HG03039 (cell line): Measurements from ENCODE around the gene KIF26A.

Source experiments
- ATAC-seq: cut with Tn5 transposase; IDR thresholded peaks from one replicate; pipeline ENCODE4 v1.9.1; 2021; ENCODE audit warnings: mild to moderate bottlenecking, moderate library complexity; ENCODE audit not compliant: unreplicated experiment

The KIF26A gene

GRCh38 chr14:104154246-104154645, 15.9 kb downstream of the KIF26A start:
- ATAC-seq: no peak

- ATAC-seq: no peak
Observed at GRCh38 chr14:104155513-104155912, 17.1 kb downstream of the KIF26A start.

DNA sequence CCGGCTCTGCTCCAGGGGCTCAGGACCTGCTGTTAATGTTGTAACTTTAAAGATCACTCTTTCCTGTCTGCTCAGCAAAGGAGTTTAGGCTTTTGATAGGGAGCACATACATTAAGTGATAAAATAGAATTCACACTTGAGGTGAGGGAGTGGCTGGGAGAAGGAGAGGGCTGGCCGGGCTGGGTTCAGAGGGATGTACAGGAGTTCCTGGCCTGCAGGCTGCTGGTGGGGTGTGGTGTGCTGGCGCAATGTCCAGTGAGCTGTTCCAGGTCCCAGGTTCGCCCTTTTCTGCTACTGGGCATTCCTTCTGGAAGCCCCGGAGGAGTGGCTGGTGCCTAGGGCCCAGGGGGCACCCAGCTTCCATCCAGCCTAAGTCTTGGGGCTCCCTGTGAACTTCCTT, 17.8 kb downstream of the KIF26A start:
- no peak for ATAC-seq

DNA sequence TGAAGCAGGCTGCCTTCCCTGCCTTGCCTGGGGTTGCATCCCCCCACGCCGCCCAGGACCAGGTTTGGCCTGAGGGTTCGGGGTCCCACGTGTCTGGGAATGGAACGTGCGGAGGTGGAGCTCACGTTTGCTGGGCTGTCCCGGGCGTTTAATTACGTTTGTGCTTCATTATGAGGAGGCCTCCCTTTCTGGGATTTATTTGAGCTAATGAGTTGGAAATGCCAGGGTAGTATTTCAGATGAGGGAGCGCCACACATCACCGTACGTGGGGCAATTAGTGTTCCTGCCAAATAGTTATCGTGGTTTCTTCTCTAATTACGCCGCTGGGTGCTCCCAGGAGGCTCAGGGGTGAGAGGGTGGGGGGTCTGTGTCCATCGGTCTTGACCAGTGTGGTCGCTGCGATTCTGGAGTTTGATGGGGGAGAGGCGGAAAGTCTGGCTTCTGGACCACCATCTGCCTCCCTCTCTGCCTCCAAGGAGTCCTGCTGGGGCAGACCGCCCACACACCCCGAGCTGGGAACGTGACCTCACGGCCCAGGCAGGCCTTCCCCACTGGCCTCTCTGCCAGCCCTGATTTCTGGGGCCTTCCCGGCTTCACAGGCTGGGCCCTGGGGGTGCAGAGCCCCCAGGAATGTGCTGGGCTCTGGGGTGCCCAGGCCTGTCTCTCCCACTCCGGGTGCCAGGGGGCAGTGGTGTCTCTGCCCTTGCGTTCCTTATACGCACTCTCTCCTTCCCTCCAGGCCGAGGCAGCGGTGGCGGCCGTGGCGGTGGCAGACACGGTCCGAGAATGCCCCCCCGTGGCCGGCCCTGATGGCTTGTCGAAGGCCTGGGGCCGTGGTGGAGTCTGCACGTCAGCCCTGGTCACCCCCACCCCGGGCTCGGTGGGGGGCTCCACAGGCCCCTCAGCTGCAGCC, 18.9 kb downstream of the KIF26A start:
- ATAC-seq: no peak

- no peak for ATAC-seq
Observed at GRCh38 chr14:104158827-104159798, 20.7 kb downstream of the KIF26A start.

DNA sequence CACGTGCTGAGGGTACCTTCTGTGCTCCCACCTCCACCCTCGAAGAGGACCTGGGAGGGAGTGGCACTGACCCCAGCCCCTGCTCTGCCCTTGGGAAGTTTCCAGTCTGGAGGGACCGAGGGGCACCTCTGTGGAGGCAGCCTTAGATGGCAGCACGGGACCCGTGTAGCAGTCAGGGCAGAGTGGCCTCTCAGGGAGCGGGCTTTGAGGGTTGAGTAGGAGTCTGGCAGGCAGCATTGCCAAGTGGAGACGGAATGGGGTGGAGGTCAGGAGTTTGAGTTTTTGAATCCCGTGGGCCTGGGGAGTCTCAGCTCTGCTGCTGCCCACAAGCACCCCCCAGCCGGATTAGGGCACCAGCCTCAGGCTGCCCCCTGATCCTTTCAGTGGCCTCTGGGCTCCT, 21.6 kb downstream of the KIF26A start:
- ATAC-seq: no peak

DNA sequence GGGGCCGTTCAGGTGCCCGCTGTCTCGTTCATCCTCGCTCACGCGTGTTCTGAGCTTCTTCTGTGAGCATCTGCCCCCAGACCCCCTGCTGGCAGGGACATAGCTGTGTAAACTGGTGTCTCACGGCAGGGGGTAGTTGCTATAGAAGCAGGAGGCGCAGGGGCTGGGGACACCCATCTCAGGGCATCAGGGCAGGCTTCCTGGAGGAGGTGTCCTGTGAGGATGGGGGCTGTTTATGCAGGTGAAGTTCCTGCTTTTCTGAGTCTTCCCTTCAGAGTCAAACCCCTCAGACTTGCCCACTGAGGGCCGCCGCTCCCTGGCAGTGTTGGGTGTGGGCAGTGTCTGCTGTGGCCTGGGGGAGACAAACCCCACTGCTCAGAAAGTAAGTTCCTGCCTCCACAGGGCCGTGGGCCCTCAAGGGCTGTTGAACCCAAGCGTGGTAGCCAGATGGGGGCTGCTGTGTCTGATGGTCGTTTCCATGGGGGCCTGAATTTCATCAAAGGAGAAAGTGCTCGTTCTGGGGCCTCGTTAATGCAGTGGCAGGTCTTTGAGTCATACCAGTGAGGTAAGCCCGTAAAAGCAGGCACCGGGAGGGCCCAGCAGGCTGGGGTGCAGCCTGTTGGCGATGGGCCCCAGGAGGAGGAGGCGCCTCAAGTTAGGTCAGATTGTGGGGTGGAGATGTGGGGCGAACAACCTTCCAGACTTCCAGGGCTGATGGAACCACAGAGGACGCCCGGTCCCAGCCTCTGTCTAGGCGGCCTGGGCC, 23.4 kb downstream of the KIF26A start:
- no peak for ATAC-seq

GRCh38 chr14:104162495-104162894, 24.1 kb downstream of the KIF26A start:
- ATAC-seq: no peak

GRCh38 chr14:104163541-104163940, 25.2 kb downstream of the KIF26A start:
- no peak for ATAC-seq

GRCh38 chr14:104164041-104164440, 25.7 kb downstream of the KIF26A start:
- no peak for ATAC-seq

- ATAC-seq: no peak
Observed at GRCh38 chr14:104164512-104164911, 26.1 kb downstream of the KIF26A start.

- ATAC-seq: no peak
Observed at GRCh38 chr14:104166698-104167097, 28.3 kb downstream of the KIF26A start.

- no peak for ATAC-seq
Observed at GRCh38 chr14:104168603-104169002, 30.2 kb downstream of the KIF26A start.

DNA sequence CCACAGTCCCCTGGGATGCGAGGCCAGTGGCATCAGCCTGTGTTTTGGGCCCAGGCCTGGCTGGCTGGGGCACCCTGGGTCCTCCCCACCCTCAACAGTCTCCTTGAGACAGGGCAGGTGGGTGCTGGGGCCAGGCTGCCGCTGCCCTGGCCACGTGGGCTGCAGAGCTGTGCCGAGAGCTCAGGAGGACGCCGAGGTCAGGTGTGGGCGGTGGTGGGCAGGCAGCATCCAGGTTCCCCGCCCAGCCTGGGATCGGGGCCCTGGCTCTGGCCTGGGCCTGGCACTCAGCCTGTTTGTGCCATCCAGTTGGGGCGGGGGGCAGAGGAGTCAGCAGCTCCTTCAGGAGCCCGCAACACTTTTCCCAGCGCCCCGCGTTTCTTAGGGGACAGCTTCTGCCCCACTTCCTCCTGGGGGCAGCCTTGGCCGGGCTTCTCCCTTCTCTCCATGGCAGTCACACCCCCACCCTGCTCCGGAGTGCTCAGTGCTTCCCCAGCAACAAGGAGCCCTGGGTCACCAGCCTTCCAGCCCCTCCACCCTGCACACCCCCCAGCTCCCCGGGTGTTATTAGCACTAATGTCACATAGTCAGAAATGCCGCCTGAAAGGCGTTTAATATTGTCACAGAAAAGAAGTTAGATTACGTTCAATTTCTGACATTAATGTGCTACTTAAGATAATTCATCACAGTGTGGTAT, 30.8 kb downstream of the KIF26A start:
- no peak for ATAC-seq

DNA sequence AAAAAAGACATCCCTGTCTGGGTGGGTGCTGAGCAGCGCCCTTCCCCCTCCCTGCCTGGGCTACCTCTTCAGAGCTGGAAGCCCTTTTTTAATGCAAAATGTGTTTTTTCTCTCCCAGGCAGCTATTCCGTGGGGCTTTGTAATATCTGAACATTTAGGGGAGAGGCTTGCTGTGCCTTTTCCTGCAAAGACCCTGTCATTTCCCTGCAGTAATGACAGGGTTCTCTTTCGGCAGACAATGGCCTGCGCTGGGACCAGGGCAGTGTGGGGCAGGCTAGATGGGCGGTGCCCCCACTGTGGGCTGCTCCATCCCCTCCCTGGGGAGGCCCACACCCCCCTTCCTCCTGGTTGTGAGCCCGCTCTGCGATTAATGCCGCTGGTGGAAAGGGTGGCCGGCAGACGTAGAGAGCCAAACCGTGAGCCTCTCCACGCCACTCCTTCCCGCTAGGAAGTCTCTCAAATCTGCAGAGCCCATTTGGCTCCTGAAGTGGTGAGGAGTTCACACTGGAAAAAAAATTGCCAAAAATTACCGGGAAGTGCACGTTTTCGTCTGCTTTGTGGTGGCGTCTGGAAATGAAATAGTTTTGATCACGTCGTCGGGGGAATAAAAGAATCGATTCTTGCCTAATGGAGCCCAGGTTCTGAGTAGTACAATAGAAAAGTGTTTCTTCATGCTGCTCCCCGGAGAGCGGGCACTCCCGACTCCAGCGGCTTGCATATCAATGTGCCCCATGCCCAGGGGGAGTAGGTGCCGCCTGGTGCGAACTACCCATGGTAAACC, 31.5 kb downstream of the KIF26A start:
- no peak for ATAC-seq

- no peak for ATAC-seq
Observed at GRCh38 chr14:104171029-104171697, 32.8 kb downstream of the KIF26A start.

DNA sequence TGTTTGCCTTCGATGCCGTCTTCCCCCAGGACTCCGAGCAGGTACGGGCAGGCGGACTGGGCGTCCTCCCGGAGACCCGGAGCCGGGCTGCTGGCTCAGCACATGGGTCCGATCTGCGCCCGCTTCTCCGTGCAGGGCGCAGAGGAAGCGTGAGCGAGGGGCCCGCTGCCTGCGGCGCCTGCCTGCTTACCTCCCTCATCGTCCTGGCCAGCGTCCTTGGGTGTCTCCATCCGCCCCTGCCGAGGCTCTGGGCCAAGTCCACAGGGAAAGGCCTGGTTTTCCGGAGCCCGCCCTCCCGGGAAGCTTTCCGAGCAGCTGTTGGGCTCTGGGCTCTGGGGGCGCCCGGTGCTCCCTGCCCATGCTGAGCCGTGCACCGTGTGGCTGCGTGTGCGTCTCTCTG, 33.5 kb downstream of the KIF26A start:
- no peak for ATAC-seq

DNA sequence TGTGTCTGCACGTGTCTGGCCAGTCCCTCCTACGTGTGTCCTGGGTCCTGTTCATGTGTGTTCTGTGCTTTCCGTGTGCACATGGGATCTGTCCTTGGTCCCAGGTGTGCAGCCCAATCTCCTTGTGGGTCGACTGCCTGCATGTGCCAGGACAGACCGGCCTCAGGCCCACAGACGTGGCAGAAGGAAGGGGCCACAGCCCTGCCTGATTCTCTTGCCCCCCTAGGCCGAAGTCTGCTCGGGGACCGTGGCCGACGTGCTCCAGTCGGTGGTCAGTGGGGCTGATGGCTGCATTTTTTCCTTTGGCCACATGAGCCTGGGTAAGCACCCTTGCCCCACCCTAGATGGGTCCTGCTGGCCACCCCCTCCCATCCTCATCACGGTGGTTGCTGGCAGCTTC, 34.0 kb downstream of the KIF26A start:
- ATAC-seq: no peak

DNA sequence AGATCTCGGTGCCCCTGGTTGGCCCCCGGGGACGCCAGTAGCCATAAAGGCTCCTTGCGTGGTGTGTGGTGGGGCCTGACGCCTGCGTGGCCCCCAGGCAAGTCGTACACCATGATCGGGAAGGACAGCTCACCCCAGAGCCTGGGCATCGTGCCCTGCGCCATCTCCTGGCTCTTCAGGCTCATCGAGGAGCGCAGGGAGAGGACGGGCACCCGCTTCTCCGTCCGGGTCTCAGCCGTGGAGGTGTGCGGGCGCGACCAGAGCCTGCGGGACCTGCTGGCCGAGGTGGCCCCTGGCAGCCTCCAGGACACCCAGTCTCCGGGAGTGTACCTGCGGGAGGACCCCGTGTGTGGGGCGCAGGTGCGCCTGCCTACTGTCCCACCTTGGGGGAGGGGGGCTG, 34.5 kb downstream of the KIF26A start:
- ATAC-seq: no peak
